ENCODE measurements around the gene UBR2. TPM values are rescaled to one million over a fixed set of nuclear protein-coding genes. Genes with fewer than 3 reads are reported as not detected.
"Not testable (repeated sequence)": the region's sequence is repeated elsewhere in the genome, so short reads cannot be mapped to it uniquely, and the experiment has no call there.

UBR2 gene
- total and polyA plus RNA-seq, 9 donors, result 13.5 to 22.6 (median 15.3) TPM

DNA sequence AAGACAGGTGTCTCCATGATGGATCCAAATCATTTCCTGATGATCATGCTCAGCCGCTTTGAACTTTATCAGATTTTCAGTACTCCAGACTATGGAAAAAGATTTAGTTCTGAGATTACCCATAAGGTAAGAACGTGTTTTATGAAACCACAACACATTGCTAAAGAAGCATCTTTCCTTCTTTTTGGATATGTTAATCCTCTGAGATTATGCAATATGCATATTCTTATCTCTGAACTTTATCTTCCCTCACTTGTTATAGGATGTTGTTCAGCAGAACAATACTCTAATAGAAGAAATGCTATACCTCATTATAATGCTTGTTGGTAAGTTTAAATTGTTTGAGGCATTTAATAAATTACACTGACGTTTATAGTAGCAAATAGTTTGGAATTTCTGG is 80.4 kb downstream of the UBR2 start:
- WGBS (ENCODE audit: insufficient coverage), result no CpG with 5 or more reads among the region's 3 CpGs
- Histone ChIP-seq H3K27me3 (ENCODE audit: control insufficient read depth, insufficient read depth, low read length) (no peaks in the 10 kb centered on the region), H3K9me3 (replicated peaks; ENCODE audit: control insufficient read depth, low read depth, low read length) (no peaks in the 10 kb centered on the region), H3K4me1 (ENCODE audit: control insufficient read depth, insufficient read depth, low read length) (no peaks in the 10 kb centered on the region), H3K36me3 (ENCODE audit: control insufficient read depth, insufficient read depth, low read length) (peaks cover 40% of the 10 kb centered on the region), H3K4me3 (ENCODE audit: low read length) (no peak overlapping the region), H3K27ac (ENCODE audit: low read length) (no peak overlapping the region)
- no peak for DNase-seq

DNA sequence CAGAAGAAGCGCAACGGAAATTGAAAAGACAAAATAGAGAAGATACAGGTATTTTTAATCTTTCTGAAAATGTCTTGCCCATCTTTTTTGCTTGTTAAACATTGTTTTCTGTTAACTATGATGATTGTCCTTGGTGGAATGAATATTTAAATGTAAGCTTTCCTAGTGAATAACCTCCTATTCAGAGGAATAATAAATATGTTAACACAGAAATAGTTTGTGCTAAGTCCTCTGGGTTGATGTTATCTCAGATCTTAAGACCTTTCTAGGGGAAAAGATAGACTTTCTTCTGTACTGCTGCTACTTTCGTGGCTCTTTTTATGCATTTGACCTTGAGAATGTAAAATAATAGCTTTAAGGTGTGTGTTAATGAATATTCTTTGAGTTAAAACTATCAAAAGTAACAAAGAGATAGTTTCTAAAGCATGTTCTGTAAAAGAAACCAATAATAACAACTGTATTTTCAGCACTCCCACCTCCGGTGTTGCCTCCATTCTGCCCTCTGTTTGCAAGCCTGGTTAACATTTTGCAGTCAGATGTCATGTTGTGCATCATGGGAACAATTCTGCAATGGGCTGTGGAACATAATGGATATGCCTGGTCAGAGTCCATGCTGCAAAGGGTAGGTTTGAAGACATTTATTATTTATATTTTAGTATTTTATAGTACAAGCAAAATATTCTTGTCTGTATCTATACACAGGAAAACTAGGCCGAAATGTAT is 88.4 kb downstream of the UBR2 start:
- Histone ChIP-seq H3K27ac (ENCODE audit: low read length) (no peak overlapping the region), H3K4me3 (ENCODE audit: low read length) (no peak overlapping the region), H3K4me1 (ENCODE audit: control insufficient read depth, insufficient read depth, low read length) (no peaks in the 10 kb centered on the region), H3K9me3 (replicated peaks; ENCODE audit: control insufficient read depth, low read depth, low read length) (no peaks in the 10 kb centered on the region), H3K36me3 (ENCODE audit: control insufficient read depth, insufficient read depth, low read length) (peaks cover 31% of the 10 kb centered on the region), H3K27me3 (ENCODE audit: control insufficient read depth, insufficient read depth, low read length) (no peaks in the 10 kb centered on the region)
- DNase-seq, result no peak
- no CpG with 5 or more reads among the region's 5 CpGs for WGBS (ENCODE audit: insufficient coverage)

DNA sequence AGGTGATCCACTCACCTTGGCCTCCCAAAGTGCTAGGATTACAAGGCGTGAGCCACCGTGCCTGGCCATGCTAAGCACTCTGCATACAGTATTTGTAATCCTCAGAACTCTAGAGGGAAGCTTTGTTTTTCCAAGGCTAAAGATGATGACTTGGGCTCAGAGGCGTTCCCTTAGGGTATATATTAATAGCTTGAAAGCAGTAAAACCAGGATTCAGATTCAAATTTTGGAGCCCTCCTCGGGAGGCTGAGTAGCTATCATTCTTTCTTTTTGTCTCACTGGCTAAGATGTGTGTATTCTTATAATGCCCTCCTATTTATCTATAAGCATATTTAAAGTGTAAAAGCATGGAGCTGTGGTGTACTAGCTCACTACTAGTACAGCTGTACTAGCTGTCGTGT is 90.0 kb downstream of the UBR2 start:
- no peak for DNase-seq
- Histone ChIP-seq H3K9me3 (replicated peaks; ENCODE audit: control insufficient read depth, low read depth, low read length) (no peaks in the 10 kb centered on the region), H3K27ac (ENCODE audit: low read length) (no peak overlapping the region), H3K27me3 (ENCODE audit: control insufficient read depth, insufficient read depth, low read length) (no peaks in the 10 kb centered on the region), H3K4me1 (ENCODE audit: control insufficient read depth, insufficient read depth, low read length) (no peaks in the 10 kb centered on the region), H3K36me3 (ENCODE audit: control insufficient read depth, insufficient read depth, low read length) (peaks cover 31% of the 10 kb centered on the region), H3K4me3 (ENCODE audit: low read length) (no peak overlapping the region)
- no CpG with 5 or more reads among the region's 5 CpGs for WGBS (ENCODE audit: insufficient coverage)

DNA sequence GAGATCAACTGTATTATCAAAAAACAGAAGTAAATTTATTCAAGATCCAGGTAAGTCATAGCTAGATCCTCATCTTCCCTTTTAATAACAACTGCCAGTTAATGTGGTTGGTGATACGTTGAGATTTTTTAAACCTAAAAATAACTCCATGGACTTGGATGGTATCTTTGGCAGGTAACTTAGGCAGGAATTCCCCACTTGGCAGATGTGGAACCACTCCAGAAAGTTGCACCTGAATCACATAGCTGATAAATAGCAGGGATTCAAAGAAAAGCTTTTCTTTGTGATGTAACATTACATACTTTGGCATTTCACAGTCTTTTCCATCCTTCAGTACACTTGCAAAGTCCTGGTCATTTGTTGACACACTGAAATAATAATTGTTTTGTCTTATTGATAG is 96.0 kb downstream of the UBR2 start:
- no peak overlapping the region for H3K4me3 ChIP-seq (ENCODE audit: low read length)
- H3K27me3 ChIP-seq (ENCODE audit: control insufficient read depth, insufficient read depth, low read length), result no peaks in the 10 kb centered on the region
- no CpG with 5 or more reads among the region's 1 CpG for WGBS (ENCODE audit: insufficient coverage)
- DNase-seq, result no peak
- peaks cover 28% of the 10 kb centered on the region for H3K36me3 ChIP-seq (ENCODE audit: control insufficient read depth, insufficient read depth, low read length)
- H3K9me3 ChIP-seq (replicated peaks; ENCODE audit: control insufficient read depth, low read depth, low read length), result no peaks in the 10 kb centered on the region
- no peak overlapping the region for H3K27ac ChIP-seq (ENCODE audit: low read length)
- no peaks in the 10 kb centered on the region for H3K4me1 ChIP-seq (ENCODE audit: control insufficient read depth, insufficient read depth, low read length)

DNA sequence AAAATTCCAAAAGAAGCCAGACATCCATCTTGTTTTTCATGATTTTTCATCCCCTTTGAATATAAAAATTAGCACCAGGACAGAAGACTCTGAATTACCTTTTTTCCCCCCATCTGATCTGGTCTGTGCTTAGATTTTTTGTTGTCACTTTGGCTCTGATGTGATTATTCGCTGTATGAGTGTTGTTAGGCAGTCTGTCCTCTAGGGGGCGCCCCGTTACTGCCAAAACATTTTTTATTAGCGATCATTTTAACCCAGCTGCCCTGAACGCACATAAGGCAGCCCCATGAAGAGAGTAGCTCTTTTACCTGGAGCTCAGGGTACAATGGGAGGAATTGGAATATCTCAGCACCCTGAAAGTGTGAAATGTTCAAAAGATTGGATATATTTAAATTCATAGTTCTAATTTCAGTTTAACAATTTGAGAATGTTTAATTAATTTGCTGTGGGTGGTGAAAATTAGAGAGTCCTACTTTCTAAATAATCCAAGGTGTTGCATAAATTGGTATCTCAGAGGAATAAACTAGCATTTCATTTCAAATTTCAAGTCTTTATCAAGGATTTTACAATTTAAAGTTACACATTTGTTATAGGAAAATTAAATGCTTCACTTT is 97.8 kb downstream of the UBR2 start:
- Histone ChIP-seq H3K4me3 (ENCODE audit: low read length) (no peak overlapping the region), H3K9me3 (replicated peaks; ENCODE audit: control insufficient read depth, low read depth, low read length) (no peaks in the 10 kb centered on the region), H3K27me3 (ENCODE audit: control insufficient read depth, insufficient read depth, low read length) (no peaks in the 10 kb centered on the region), H3K36me3 (ENCODE audit: control insufficient read depth, insufficient read depth, low read length) (peaks cover 35% of the 10 kb centered on the region), H3K27ac (ENCODE audit: low read length) (no peak overlapping the region), H3K4me1 (ENCODE audit: control insufficient read depth, insufficient read depth, low read length) (no peaks in the 10 kb centered on the region)
- no CpG with 5 or more reads among the region's 5 CpGs for WGBS (ENCODE audit: insufficient coverage)
- peak; percentile 82 for DNase-seq

DNA sequence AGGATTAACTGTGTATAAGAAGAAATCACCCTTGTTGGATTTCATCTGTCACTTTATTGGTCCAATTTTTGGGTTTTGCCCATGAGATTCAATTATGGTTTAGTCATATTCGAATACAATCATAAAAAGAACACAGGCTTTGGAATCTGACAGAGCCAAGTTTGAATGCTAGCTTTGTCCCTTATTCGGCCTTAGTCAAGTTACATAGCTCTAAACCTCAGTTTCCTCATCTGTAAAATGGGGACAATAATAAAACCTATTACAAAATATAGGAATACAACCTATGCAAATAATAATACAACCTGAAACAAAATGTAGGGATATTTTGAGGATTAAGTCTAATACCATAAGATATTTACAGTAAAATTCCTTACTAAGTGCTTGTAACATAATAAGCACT is 100.9 kb downstream of the UBR2 start:
- H3K36me3 ChIP-seq (ENCODE audit: control insufficient read depth, insufficient read depth, low read length), result peaks cover 39% of the 10 kb centered on the region
- no peak for DNase-seq
- no peaks in the 10 kb centered on the region for H3K4me1 ChIP-seq (ENCODE audit: control insufficient read depth, insufficient read depth, low read length)
- no peak overlapping the region for H3K27ac ChIP-seq (ENCODE audit: low read length)
- WGBS (ENCODE audit: insufficient coverage), result no CpG with 5 or more reads among the region's 2 CpGs
- no peaks in the 10 kb centered on the region for H3K27me3 ChIP-seq (ENCODE audit: control insufficient read depth, insufficient read depth, low read length)
- H3K9me3 ChIP-seq (replicated peaks; ENCODE audit: control insufficient read depth, low read depth, low read length), result no peaks in the 10 kb centered on the region
- no peak overlapping the region for H3K4me3 ChIP-seq (ENCODE audit: low read length)

DNA sequence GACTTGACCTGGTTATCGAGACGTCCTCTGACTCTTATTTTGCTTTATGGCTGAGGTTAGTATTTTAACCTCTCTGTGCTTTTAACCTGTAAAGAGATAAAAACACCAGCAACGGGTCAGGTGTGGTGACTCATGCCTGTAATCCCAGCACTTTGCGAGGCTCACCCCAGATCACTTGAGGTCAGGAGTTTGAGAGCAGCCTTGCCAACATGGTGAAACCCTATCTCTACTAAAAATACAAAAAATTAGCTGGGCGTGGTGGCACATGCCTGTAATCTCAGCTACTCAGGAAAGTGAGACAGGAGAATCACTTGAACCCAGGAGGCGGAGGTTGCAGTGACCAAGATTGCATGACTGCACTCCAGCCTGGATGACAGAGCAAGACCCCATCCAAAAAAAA is 110.5 kb downstream of the UBR2 start:
- not testable (repeated sequence) for H3K27ac ChIP-seq (ENCODE audit: low read length); H3K4me1 ChIP-seq (ENCODE audit: control insufficient read depth, insufficient read depth, low read length); H3K27me3 ChIP-seq (ENCODE audit: control insufficient read depth, insufficient read depth, low read length); H3K9me3 ChIP-seq (replicated peaks; ENCODE audit: control insufficient read depth, low read depth, low read length); H3K4me3 ChIP-seq (ENCODE audit: low read length); DNase-seq
- H3K36me3 ChIP-seq (ENCODE audit: control insufficient read depth, insufficient read depth, low read length), result peaks cover 71% of the 10 kb centered on the region
- 89% methylated on average over 3 of the region's 6 CpGs for WGBS (ENCODE audit: insufficient coverage)

DNA sequence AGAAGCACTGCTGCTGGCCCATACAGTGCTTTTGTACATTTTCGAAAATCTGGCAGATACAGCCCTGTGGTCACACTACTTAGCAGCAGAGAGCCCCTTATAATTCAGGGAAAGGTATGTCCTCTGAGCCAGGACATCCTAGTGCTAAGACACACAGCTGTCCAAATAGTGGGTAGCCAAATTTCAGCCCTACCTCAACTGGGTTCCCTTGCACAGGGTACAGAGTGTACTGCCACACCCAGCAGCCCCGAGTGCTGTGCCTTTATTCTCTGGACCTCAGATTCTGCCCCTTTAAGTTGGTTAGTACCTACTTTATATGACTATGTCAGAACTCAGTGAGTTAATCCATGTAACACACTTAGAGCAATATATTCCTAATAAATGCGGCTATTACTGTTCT is 111.0 kb downstream of the UBR2 start:
- no peaks in the 10 kb centered on the region for H3K9me3 ChIP-seq (replicated peaks; ENCODE audit: control insufficient read depth, low read depth, low read length)
- no peak overlapping the region for H3K27ac ChIP-seq (ENCODE audit: low read length)
- WGBS (ENCODE audit: insufficient coverage), result 100% methylated on average over 2 of the region's 3 CpGs
- H3K27me3 ChIP-seq (ENCODE audit: control insufficient read depth, insufficient read depth, low read length), result no peaks in the 10 kb centered on the region
- H3K4me1 ChIP-seq (ENCODE audit: control insufficient read depth, insufficient read depth, low read length), result no peaks in the 10 kb centered on the region
- peaks cover 69% of the 10 kb centered on the region for H3K36me3 ChIP-seq (ENCODE audit: control insufficient read depth, insufficient read depth, low read length)
- H3K4me3 ChIP-seq (ENCODE audit: low read length), result no peak overlapping the region
- no peak for DNase-seq

DNA sequence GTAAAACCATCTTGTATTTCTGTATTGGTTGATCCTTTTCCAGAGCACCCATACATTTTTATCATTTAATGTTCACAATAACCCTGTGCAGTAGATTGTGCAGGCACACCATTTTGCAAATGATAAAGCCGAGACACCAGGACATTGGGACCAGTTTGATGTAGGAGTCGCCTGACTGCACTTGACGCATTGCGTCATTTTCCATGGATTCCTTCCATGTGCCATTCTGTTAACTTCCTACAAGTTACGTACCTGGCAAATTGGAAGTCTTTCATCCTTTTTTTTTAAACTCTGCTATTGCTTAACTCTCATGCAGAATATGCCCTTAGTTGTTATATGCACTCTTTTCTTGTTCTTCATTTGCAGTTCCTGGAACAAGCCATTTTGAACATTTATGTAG is 115.5 kb downstream of the UBR2 start:
- H3K36me3 ChIP-seq (ENCODE audit: control insufficient read depth, insufficient read depth, low read length), result peaks cover 50% of the 10 kb centered on the region
- no peak overlapping the region for H3K4me3 ChIP-seq (ENCODE audit: low read length)
- no peaks in the 10 kb centered on the region for H3K9me3 ChIP-seq (replicated peaks; ENCODE audit: control insufficient read depth, low read depth, low read length)
- no peaks in the 10 kb centered on the region for H3K27me3 ChIP-seq (ENCODE audit: control insufficient read depth, insufficient read depth, low read length)
- 88% methylated on average over 5 of the region's 5 CpGs for WGBS (ENCODE audit: insufficient coverage)
- no peak for DNase-seq
- no peaks in the 10 kb centered on the region for H3K4me1 ChIP-seq (ENCODE audit: control insufficient read depth, insufficient read depth, low read length)
- H3K27ac ChIP-seq (ENCODE audit: low read length), result no peak overlapping the region

DNA sequence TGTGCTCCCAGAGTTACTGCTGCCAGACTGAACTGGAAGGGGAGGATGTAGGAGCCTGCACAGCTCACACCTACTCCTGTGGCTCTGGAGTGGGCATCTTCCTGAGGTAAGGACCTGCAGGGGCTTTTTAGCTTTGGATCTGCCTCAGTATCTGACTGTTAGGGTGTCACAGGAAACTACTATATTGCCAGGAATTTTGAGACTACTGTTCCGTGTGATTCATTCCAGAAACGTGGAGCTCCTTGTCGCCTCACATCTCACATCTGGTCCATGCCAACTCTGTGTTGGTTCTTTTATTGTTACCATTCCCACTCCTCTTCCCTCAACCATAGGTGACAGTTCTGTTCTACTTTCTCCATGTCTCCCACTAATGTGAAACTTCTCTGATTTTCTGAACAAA is 124.5 kb downstream of the UBR2 start:
- 61% methylated on average over 3 of the region's 3 CpGs for WGBS (ENCODE audit: insufficient coverage)
- H3K27ac ChIP-seq (ENCODE audit: low read length), result no peak overlapping the region

More for the DNA sequence above, 124.5 kb downstream of the UBR2 start:
- Histone ChIP-seq H3K27me3 (ENCODE audit: control insufficient read depth, insufficient read depth, low read length) (no peaks in the 10 kb centered on the region), H3K9me3 (replicated peaks; ENCODE audit: control insufficient read depth, low read depth, low read length) (no peaks in the 10 kb centered on the region), H3K4me1 (ENCODE audit: control insufficient read depth, insufficient read depth, low read length) (no peaks in the 10 kb centered on the region), H3K36me3 (ENCODE audit: control insufficient read depth, insufficient read depth, low read length) (peaks cover 53% of the 10 kb centered on the region), H3K4me3 (ENCODE audit: low read length) (no peak overlapping the region)
- DNase-seq, result no peak
